LNCaP clone FGC (cell line): ENCODE measurements around the gene EPC1.

Source experiments
- DNase-seq: peaks from one replicate; pipeline ENCODE4 v3.0.0-alpha.2; 2011; ENCODE audit warnings: low read depth
- H3K4me3 ChIP-seq: 2 replicates; pipeline ENCODE4 v1.5.1; 2011; ENCODE audit warnings: mild to moderate bottlenecking, low read depth, low read length, control low read depth
- CTCF ChIP-seq: IDR thresholded peaks from 2 replicates; pipeline ENCODE4 v1.5.1; 2012; ENCODE audit warnings: mild to moderate bottlenecking; ENCODE audit not compliant: control insufficient read depth, insufficient read depth; ENCODE audit errors: extremely low read depth

The EPC1 gene

GRCh38 chr10:32308027-32308603 is 38.8 kb downstream of the EPC1 start:
- TF ChIP-seq CTCF: no peak
- no peak for DNase-seq
- no peak overlapping the region for H3K4me3 ChIP-seq

GRCh38 chr10:32307609-32308008 is 39.3 kb downstream of the EPC1 start:
- DNase-seq: no peak
- TF ChIP-seq CTCF: no peak
- no peak overlapping the region for H3K4me3 ChIP-seq

- no peak overlapping the region for H3K4me3 ChIP-seq
- TF ChIP-seq CTCF: no peak
- DNase-seq: no peak
Observed at GRCh38 chr10:32299354-32299980, 47.5 kb downstream of the EPC1 start.

GRCh38 chr10:32298075-32298812 is 48.7 kb downstream of the EPC1 start:
- no peak for TF ChIP-seq CTCF
- H3K4me3 ChIP-seq: no peak overlapping the region
- no peak for DNase-seq

GRCh38 chr10:32295027-32295426 is 51.9 kb downstream of the EPC1 start:
- DNase-seq: no peak
- no peak for TF ChIP-seq CTCF
- H3K4me3 ChIP-seq: no peak overlapping the region

- no peak for TF ChIP-seq CTCF
- H3K4me3 ChIP-seq: no peak overlapping the region
- no peak for DNase-seq
Observed at GRCh38 chr10:32293581-32293980, 53.4 kb downstream of the EPC1 start.
